HT-29 (cell line): ENCODE results near the gene TES. TPM values are rescaled to one million over a fixed set of nuclear protein-coding genes. Genes with fewer than 3 reads are reported as not detected.
A peak's percentile ranks its signal among the peaks of the same experiment; 100 is the strongest.
"Not testable (repeated sequence)": the region's sequence is repeated elsewhere in the genome, so short reads cannot be mapped to it uniquely, and the experiment has no call there.

Experiments used
- DNase-seq: peaks from one replicate; pipeline ENCODE4 v3.0.0-alpha.2; 2015; ENCODE audit warnings: low spot score
- total RNA-seq: library from RNA; depleted of rRNA; stranded (reverse); fragments of >200 nt; shearing (Covaris generic); gene quantifications from 2 replicates; pipeline ENCODE4 v1.2.3, GENCODE V29; 2014

TES gene
- total RNA-seq, 1 experiment from 2014 or later = 91.9 TPM

DNA sequence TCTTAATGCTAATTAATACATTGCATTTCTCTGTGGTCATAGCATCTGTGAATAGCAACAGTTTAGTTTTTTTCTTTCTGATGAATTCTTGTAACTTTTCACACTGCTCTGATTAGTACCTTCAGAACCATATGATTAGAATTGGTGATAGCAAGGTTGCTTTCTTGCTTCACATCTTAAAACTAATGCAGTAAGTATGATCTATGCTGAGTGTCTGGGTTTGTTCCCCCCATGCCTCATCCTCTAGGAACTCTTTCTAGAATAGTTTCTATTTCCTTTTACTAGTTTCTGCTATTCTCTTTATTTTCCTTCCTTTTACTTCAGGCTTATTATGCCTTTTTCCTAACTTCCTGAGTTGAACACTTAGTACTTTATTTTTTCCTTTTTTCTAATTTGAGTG, 32.4 kb downstream of the TES start:
- DNase-seq = no peak

DNA sequence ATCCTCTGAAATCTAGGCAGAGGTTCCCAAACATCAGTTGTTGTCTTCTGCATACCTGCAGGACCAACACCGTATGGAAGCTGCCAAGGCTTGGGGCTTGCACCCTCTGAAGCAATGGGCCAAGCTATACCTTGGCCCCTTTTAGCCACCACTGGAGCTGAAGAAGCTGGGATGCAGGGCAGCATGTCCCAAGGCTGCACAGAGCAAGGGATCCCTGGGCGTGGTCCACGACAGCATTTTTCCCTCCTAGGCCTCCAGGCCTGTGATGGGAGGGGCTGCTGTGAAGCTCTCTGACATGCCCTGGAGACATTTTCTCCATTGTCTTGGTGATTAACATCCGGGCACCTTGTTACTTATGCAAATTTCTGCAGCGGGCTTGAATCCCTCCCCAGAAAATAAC, 34.5 kb downstream of the TES start:
- DNase-seq = not testable (repeated sequence)

DNA sequence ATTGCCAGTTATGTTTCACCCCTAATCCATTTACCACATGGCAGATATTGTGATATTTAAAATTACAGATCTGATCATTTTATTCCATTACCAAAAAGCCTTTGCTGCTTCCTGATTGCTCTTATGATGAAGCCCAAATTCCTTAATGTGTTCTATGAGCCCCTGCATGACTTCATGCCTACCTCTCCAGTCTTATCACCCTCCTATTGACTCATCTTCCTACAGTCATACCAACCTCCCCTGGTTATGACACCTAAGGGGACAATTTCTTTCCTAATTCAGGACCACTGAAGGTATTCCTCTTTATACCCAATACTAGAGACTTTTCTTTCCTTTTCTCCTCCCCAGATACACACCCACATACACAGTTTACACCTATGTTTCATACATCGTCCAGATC, 36.0 kb downstream of the TES start:
- DNase-seq = no peak

DNA sequence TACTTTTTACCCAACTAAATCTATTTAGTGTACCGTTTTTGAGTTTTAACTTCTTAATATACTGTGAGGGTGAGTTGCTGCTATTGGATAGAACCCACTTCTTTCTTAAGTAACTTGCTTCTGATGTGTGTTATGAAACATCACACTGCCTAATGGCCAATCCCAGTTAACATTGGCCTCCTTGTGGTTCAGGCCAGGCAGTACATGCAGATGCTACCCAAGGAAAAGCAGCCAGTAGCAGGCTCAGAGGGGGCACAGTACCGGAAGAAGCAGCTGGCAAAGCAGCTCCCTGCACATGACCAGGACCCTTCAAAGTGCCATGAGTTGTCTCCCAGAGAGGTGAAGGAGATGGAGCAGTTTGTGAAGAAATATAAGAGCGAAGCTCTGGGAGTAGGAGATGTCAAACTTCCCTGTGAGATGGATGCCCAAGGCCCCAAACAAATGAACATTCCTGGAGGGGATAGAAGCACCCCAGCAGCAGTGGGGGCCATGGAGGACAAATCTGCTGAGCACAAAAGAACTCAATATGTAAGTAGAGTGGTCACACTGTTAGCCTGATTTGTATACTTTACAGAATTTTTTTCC, 39.7 kb downstream of the TES start:
- peak; percentile 76 for DNase-seq

DNA sequence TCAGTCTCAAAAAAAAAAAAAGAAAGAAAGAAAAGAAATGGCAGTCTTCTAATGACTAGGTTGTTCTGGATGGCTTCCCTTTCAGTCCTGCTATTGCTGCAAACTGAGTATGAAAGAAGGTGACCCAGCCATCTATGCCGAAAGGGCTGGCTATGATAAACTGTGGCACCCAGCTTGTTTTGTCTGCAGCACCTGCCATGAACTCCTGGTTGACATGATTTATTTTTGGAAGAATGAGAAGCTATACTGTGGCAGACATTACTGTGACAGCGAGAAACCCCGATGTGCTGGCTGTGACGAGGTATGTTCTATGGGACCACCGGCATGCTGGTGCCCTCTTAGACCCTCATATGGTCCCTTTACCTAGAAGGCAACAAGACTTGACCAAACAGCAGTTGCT, 41.3 kb downstream of the TES start:
- no peak for DNase-seq

DNA sequence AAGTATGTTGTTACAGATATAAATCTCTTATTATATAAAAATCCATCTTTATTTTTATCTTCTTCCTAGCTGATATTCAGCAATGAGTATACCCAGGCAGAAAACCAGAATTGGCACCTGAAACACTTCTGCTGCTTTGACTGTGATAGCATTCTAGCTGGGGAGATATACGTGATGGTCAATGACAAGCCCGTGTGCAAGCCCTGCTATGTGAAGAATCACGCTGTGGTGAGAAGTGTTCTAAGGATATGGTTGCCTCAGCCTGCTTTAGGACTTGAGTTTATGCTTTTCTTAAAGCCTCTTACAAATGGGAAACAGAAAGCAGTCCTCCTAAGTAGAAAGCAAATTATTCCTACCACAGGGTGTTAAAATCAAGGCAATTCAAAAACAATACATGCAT, 41.9 kb downstream of the TES start:
- no peak for DNase-seq

DNA sequence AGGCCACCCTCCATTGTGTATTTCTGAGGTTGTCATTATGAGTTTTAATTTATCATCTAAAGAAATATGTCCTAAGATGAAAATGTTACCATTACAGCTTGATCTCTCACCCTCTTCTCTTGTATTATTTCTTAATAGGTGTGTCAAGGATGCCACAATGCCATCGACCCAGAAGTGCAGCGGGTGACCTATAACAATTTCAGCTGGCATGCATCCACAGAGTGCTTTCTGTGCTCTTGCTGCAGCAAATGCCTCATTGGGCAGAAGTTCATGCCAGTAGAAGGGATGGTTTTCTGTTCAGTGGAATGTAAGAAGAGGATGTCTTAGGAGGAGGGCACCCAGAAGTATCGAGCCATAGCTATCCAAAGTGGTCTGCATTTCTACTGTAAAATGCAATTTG, 46.8 kb downstream of the TES start:
- DNase-seq = no peak

DNA sequence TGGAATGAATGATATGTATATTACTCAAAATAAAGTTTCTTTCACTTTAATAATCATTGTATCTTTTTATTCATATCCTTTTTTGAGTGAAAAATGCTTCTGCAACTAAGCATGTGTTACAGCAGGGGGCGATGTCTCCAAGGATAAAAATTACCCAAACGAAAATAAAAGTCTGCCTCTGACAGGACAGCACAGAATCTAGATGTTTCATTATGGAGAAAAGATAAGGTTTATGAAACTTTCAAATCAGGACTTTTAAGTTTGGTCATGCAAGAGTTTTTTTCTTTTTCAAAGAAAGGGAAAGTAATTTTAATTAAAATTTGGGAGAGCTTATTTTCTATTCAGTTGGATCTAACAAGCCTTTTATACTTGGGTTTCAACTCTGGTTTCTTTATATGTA, 48.4 kb downstream of the TES start:
- peak; percentile 77 for DNase-seq

DNA sequence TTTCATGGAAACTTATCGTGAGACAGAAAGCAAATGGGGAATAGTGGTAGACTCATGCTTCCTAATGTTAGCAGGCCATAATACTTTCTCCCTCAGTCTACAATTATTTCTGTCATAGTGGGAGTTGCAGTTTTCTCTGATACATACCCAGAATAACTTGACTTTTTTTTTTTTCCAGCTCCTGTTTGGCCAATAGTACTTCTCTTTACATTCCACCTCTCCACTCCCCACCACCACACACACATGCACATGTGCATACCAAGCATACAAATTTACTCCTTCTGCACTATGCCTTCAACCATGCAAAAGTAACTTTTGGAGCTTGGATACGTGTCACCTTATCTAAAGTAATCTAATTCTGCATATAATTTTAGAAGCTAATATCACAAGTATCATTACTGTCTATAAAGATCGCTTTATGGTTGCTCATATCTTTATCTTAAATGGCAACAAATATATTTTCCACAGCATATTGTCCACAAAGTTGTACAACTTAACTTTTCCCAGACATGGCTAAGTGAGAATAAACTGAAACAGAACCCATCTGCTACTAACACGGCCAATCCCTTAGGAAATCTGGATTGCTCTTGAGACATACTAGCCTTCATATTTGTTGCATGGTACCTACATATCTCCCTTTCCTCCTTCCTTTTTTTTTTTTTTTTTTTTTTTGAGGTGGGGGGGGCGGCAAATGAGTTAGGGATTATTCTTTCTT, 49.0 kb downstream of the TES start:
- DNase-seq = no peak

DNA sequence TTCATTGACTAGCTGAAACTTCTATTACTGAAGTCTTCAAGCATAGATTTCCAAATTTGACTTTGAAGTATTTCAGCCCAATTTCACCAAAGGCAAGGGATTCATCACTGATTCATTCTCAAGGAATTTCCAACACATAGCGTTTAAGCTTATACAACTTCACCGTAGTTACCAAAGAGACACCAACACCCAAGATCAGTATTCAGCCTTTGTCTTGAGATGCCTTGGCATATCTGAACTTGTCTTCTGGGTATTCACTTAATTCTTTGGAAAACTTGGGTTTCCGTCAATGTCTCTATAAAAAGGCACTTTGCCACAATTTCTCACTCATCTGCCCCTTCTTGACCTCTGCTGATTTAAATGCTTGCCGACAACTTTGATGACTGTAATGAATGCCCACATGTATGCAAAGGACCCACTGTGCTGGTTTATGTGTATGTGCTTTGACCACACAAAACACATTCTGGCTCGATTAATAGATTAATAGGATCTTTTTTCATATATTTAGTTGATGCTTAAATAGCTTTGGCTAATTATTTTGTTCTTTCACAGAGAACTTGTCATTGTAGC, 49.6 kb downstream of the TES start:
- no peak for DNase-seq

DNA sequence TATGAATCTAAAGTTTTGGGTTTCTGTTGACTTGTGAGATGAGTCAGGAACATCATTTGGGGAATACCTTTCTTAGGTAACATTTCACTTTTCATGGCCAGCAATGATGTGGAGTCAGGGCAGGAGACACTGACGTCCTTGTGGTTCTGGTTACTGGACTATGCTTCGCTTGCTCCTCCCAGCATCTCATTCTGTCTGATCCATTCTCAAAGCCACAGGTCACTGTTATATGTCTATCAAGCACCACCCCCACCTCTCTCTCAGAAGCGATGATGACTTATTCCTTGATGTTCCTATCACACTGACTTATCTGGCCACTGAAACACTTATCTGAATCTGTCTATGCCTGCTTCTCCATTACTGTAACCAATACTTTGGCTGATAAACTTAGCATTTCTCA, 51.6 kb downstream of the TES start:
- no peak for DNase-seq

DNA sequence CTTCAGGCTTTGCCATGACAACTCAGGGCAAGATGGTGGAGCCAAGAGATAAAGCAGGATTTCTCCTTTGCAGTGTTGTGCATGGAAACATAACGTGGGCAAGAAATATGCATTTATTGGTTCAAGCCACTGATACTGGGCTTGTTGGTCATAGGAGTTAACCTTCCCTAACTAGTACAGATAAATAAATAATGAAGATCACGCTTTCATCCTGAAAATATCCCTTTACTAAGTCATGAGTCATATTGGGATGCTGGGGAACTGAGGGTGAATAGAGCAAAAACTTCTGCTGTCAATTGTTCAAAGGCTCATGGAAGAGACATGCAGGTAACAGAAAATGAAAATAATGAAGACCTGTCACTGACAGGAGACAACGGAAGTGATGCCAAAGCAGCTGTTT, 55.5 kb downstream of the TES start:
- no peak for DNase-seq

DNA sequence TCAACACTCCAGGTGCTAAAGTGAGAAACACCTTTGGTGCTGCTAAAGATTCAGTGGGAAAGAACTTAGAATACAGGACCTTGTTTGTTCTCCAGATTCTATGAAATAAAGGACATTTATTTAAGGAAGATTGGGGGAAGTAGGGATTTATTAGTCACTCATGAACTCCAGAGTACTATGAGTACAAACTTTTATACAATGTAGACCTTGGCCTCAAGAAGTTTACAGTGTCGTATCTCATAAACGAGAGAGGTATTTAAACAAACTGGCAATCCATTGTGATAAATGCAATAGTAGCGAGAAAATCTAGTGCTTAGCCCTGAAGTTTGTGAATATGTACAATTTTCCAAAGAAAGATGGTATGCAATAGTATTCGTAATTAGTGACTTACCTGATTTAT, 59.1 kb downstream of the TES start:
- no peak for DNase-seq

DNA sequence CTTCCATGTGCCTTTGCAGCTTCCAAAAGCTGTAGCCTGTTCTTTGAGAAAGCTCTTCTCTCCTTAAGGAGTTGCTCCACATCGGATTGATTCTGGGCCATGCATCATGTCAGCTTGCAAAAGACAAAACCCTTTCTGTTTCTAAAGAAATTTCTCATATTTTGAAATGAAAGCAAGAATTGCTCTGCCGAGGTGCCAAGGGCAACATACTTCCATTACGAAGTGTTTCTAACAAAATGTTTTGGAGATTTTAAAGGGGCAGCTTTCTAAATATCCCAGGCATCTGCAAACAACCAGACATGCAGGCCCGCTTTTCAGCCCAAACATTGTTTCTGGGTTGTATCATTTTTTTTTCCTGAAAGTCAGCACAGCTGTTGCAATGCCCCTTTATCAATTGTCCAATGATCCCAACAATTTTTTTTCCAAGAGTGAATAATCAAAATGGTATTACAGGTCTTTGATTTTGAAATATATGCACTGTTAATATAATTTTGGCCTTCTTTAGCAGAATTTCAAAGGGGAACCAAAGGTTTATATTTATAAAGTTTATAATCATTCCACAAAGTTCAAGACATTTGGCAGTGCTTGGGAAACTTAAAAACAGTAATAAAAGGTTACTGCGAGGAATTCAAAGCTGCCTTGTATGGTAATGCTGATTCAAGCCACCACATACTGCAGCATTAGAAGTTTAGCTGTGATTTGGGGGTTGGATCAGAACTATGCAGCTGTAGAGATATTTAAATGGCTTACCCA, 61.0 kb downstream of the TES start:
- no peak for DNase-seq

DNA sequence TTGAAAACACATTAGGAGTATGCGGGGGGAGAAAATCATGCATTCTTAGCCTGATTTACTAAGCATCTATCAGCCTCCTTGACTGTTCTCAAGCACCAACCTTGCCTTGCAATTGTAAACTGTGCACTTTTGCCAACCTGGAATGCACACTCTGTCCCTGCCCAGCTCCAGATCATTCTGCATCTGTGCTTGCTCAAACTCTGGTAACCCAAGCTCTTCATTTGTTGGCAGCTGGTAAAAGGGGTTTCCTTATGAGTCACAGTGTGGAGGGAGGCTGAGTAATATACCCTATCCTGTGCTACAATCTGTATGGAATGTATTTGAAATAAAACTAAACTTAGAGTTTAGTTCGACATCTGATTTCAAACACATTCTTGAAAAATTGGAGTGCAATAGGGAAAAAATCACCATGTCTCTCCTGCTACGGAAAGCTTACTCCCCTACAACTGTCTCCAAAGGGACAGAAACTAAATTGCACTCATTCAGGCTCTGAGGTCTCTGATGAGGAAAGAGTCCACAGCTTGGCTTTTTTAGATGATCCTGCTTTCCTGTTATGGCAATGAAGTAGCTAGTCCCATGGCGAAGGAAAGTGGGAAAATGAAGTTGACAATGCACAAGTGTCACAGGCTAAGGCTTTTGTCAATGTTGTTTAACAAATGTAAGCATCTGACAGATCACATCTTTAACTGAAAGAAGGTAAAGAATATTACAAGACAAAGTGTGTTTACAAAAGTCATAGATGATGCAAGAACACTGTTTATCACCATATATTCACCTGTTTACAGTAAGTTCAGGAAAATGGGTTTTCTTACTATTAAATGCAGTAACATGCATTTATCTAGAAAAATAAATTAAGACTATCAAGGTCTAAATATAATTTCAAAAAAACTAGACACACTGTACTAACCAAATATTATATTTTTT, 61.9 kb downstream of the TES start:
- peak; percentile 84 for DNase-seq

DNA sequence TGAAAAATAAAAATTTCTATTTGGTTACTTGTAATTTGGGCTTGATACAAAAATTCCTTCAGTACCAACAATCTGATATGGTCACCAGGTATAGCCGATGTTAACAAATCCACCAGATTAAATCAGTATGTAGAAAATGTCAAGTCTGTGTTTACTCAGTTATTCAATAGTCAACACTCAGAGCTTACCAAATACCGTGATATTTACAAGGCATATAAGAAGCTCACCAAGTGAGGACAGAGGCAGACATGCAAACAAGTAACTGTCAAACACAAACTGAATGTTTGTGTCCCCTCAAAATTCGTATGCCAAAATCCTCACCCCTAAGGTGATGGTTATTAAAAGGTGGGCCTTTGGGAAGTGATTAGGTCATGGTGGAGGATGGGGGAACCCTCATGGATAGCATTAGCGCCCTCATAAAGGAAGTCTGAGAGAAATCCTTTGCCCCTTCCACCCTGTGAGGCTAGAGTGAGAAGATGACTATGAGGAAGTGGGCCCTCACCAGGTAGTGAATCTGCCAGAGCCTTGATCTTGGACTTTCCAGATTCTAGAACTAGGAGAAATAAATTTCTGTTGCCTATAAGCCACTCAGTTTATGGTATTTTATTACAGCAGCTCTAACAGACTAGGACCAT, 63.1 kb downstream of the TES start:
- DNase-seq = peak; percentile 49

DNA sequence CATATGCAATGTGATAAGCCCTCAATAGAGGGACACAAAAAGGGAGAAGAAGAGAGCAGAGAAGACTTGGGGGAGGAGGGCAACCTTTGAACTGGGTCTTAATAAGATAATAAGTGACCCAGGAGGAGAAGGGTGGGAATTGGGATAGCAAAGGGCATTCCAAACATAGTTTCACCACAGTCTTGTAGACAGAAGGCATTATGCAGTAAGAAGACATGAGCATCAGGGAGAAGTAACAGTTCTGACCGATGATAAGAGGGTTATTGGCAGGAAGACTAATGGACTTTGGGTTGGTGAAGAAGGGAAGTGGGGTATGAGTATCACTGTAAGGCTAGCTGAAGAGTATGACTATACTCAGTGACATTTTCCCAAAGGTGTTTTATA, 63.6 kb downstream of the TES start:
- DNase-seq = no peak

DNA sequence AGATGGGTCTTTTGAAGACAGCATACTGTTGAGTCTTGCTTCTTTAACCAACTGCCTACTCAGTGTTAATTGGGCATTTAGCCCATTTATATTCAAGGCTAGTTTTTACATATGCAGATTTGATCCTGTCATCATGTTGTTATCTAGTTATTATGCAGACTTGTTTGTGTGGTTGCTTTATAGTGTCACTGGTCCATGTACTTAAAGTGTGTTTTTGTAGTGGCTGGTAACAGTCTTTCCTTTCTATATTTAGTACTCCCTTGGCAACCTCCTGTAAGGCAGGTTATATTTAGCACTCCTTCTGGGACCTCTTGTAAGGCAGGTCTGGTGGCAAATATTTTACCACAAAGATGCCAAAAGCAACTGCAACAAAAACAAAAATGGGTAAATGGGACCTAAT, 66.7 kb downstream of the TES start:
- DNase-seq = no peak

DNA sequence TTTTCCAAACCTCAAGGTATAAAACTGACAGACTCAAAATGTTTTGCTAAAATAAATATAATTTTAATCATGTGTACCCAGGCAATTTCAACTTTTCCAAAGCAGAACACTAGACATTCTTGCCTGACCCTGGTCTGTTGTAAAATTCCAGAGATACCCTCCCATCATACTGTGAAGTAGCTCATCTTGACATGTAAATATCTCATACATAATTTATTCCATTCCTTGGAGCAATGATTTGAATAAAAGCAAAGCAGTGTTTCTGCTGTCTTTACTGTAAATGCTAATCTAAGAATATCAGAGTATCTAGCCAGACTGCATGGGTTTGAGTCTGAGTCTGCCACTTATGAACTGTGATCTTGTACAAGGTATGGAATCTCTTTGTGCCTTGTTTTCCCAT, 68.9 kb downstream of the TES start:
- DNase-seq = no peak

DNA sequence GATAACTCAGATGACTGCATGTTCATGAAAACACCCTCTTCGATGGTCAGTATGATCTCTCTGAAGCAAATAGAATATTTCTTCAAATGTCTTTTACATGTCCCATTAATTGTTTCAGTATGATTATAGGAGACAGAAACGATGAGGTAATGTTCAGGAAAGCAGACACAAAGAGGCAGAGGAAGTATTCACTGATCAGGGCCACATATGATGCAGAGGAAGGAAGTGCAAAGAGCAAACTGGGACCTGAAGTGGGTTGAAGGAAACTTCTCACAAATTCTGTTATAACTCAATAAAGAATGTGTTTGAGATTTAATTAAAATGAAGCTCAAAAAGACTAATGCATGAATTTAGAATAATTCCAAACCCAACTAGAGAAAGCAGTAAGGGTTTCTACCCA, 70.5 kb downstream of the TES start:
- DNase-seq = no peak

DNA sequence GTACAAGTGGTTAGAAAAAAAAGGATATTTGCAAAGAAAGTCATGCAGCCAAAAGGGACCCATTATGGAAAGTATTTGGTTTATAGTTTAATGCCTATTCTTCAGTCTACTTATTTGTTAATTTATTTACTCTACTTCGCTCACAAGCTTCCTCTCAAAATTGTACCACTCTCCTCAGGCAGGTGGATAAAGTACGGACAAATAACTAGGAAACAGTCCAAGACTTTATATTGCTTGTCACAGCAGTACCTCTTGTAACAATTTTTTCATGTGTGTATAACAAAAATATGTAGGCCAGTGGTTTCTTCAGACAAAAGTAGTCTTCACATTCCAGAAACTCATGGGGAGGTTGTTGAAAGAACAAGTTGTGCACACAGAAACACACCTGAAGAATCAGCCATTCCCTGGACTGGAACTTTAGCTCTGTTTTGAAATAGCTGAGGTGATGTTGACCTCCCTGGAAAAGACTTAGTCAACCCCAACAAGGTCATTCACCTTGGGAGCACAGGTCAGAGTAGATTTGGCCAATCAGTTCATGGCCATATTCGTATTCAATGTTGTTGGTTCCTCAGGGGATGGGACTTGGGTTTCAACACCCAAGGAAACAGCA, 73.4 kb downstream of the TES start:
- DNase-seq = no peak
